ENCODE data around the gene ACAP3.
A peak's percentile ranks its signal among the peaks of the same experiment; 100 is the strongest.

Gene ACAP3

GRCh38 chr1:1273512-1274298 lies 34.0 kb downstream of the ACAP3 start, which contains the start of gene UBE2J2:
Gene UBE2J2, minus strand, starts transcription at chr1:1273854. Its CDS starts 5,862 bp downstream, at chr1:1267992.
- peak; percentile 100 for DNase-seq (ENCODE audit: low spot score)
- in situ Hi-C loops (cut with MboI; ENCODE audit: low sequenced_read_pairs, unreplicated experiment): loop anchor here (25.0 kb wide), 1 partner anchor 386 kb away; no protein-coding TSS in a partner anchor
- no peak for TF ChIP-seq CTCF (IDR thresholded peaks at IDR 0.05; ENCODE audit: borderline replicate concordance, control extremely low read depth, extremely low read depth, insufficient read depth, missing control alignments)

GRCh38 chr1:1273209-1273511 lies 34.6 kb downstream of the ACAP3 start:
- in situ Hi-C loops (cut with MboI; ENCODE audit: low sequenced_read_pairs, unreplicated experiment): loop anchor here (25.0 kb wide), 1 partner anchor 386 kb away; no protein-coding TSS in a partner anchor
- no peak for DNase-seq (ENCODE audit: low spot score)
- no peak for TF ChIP-seq CTCF (IDR thresholded peaks at IDR 0.05; ENCODE audit: borderline replicate concordance, control extremely low read depth, extremely low read depth, insufficient read depth, missing control alignments)

- in situ Hi-C loops (cut with MboI; ENCODE audit: low sequenced_read_pairs, unreplicated experiment): loop anchor here (25.0 kb wide), 1 partner anchor 385 kb away; no protein-coding TSS in a partner anchor
- TF ChIP-seq CTCF (IDR thresholded peaks at IDR 0.05; ENCODE audit: borderline replicate concordance, control extremely low read depth, extremely low read depth, insufficient read depth, missing control alignments): no peak
- no peak for DNase-seq (ENCODE audit: low spot score)
These were observed 35.2 kb downstream of the ACAP3 start for GRCh38 chr1:1272341-1273208.

DNA sequence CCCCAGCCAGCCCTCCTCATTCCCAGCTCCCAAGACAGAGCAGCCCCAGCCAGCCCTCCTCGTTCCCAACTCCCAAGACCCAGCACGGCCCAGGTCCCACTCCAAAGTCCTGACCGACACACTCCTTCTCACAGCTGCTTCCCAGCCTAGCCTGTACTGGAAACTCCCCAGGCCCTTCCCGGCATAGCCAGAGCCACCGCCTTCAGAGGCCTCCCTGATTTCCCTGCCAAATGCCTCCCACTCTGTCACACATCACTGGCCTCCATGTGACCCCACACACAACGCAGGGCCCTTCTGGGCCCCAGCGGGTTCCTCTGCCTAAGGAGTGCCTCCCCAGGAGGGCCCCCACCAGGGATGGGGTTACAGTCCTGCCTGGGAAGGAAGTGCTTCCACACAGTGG lies 36.9 kb downstream of the ACAP3 start:
- in situ Hi-C loops (cut with MboI; ENCODE audit: low sequenced_read_pairs, unreplicated experiment): loop anchor here (25.0 kb wide), 1 partner anchor 384 kb away; no protein-coding TSS in a partner anchor
- no peak for DNase-seq (ENCODE audit: low spot score)
- no peak for TF ChIP-seq CTCF (IDR thresholded peaks at IDR 0.05; ENCODE audit: borderline replicate concordance, control extremely low read depth, extremely low read depth, insufficient read depth, missing control alignments)

DNA sequence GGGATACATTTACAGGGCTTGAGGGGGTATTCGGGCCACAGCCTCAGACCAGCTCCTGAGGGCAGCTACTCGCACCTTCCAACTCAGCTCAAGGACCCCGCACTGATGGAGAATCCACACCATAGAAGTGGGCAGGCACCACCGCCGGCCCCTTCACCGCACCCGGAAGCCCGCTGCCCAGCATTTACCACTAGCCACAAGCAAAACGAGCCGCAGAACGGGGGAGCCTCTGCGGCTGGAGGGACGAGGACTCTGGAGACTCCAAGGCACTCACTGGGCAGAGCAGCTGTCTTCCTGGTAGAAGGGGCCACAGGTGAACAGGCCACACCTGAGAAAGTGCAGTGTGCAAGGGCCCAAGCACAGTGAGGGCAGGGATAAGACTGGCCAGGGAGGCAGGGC lies 39.4 kb downstream of the ACAP3 start:
- no peak for DNase-seq (ENCODE audit: low spot score)
- no peak for TF ChIP-seq CTCF (IDR thresholded peaks at IDR 0.05; ENCODE audit: borderline replicate concordance, control extremely low read depth, extremely low read depth, insufficient read depth, missing control alignments)
- in situ Hi-C loops (cut with MboI; ENCODE audit: low sequenced_read_pairs, unreplicated experiment): loop anchor here (25.0 kb wide), 1 partner anchor 381 kb away; no protein-coding TSS in a partner anchor

DNA sequence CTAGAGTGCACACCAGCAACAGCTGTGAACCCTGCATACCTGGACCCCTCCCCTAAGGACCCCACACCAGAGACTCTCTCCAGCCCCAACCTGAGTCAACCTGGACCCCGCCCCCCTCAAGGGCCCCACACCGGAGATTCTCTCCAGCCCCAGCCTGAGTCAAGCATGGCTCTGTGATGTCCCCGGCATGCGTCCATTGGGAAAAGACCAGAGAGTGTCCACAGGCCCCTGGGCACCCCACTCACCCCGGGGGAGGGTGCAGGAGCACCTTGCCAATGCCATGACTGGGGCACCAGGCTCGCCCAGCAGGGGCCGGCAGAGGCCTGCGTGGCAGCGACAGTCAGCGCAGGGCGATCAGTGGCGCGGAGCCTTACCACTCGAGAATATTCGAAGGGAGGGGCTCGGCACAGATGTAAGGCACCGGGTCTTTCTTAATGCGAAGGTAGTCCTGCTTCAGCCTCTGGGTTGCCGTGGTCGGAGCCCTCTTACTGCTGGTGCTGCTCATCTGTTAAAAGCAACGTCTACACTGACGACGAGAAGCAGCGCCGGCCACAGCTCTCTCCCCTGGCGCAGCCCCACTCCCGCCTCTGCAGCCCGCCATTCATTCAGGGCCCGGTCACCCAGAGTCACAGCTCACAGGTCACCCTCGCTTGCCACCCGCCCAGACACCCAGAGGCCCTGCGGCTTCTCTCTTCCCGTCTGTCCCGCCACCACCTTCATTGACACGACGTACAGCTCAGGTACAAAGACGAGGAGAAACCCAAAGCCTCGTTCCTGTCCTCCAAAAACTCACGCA lies 40.0 kb downstream of the ACAP3 start:
- no peak for DNase-seq (ENCODE audit: low spot score)
- in situ Hi-C loops (cut with MboI; ENCODE audit: low sequenced_read_pairs, unreplicated experiment): loop anchor here (25.0 kb wide), 1 partner anchor 380 kb away; no protein-coding TSS in a partner anchor
- TF ChIP-seq CTCF (IDR thresholded peaks at IDR 0.05; ENCODE audit: borderline replicate concordance, control extremely low read depth, extremely low read depth, insufficient read depth, missing control alignments): no peak

Data from GM13976 (cell line).